ENCODE results near the gene TECTB.
A peak's percentile ranks its signal among the peaks of the same experiment; 100 is the strongest.

The TECTB gene

GRCh38 chr10:112327678-112328077, 44.5 kb downstream of the TECTB start:
- TF ChIP-seq ZFX (IDR thresholded peaks at IDR 0.05; ENCODE audit: borderline replicate concordance) = no peak
- TF ChIP-seq CTCF (IDR thresholded peaks at IDR 0.05) = no peak

DNA sequence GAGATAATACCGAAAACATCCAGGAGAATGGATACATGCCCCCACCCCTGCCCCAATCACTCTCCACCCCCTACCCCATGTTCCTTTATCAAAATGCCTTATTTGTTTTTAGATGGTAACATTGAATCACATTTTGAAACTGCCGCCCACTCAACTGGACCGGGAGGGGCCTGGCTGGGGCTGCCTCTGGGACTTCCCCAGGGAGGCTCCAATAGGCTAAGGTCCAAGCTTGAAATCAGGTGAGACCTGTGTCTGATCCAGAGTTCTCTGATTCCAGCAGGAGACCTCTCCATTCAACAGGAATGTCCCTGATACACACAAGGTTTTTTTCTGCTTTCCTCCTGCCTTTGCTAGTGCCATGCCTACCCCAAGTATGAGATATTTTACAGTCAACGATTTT, 47.0 kb downstream of the TECTB start:
- H3K27ac ChIP-seq = peak overlapping the region; percentile 26; the same call in 1 of the 2 replicates
- TF ChIP-seq CTCF (IDR thresholded peaks at IDR 0.05) = no peak

More at GRCh38 chr10:112327678-112328077, 44.5 kb downstream of the TECTB start:
- no peak overlapping the region for H3K27ac ChIP-seq

DNA sequence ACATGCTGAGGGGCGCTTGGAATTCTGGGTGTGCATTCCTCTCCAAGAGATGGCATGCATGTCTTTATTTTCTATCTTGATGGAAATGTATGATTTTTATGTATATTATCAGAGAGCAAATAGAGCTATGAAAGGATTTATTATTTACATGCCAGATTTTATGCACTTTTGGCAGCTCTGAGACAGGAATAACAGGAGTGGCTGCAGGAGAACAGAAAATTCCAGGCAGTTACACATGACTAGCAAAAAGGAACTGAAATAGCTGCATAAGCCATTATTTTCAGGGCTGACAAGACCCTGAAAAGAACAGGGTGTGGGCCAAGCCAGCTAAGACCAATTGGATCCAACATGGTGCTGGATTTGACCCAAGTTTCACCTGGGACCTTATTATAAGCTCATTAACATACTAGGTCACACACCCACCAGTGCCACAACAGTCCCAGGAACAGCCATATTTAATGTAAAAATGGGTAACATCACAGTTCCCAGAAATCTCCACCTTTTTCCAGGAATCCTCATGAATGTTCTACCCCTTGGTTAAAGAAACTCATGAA, 47.5 kb downstream of the TECTB start:
- no peak for TF ChIP-seq CTCF (IDR thresholded peaks at IDR 0.05)
- no peak for TF ChIP-seq ZFX (IDR thresholded peaks at IDR 0.05; ENCODE audit: borderline replicate concordance)
- peak overlapping the region; percentile 26; the same call in 1 of the 2 replicates for H3K27ac ChIP-seq

DNA sequence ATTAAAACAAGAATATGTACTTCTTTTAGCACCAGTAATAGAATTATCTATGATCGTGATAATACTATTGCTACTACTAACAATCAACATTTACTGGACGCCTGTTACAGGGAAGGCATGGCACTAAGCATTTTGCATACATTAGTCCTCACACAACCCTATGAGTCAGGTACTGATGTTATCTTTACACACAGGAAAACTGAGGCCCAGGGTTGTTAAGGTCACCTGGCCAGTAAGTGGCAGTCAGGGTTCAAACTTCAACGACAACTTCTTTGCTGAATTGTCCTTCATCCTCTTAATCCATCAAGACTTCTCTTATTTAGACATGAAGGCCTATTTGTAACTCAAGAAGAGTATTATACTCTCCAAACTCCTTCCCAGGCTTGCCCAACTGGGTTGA, 48.8 kb downstream of the TECTB start:
- H3K27ac ChIP-seq = no peak overlapping the region
- TF ChIP-seq ZFX (IDR thresholded peaks at IDR 0.05; ENCODE audit: borderline replicate concordance) (no peak), CTCF (IDR thresholded peaks at IDR 0.05) (no peak)

GRCh38 chr10:112332509-112333228, 49.5 kb downstream of the TECTB start:
- TF ChIP-seq CTCF (IDR thresholded peaks at IDR 0.05) (no peak), ZFX (IDR thresholded peaks at IDR 0.05; ENCODE audit: borderline replicate concordance) (no peak)
- no peak overlapping the region for H3K27ac ChIP-seq

- TF ChIP-seq ZFX (IDR thresholded peaks at IDR 0.05; ENCODE audit: borderline replicate concordance) = no peak
- no peak for TF ChIP-seq CTCF (IDR thresholded peaks at IDR 0.05)
Measured at GRCh38 chr10:112333452-112333851, 50.3 kb downstream of the TECTB start.

DNA sequence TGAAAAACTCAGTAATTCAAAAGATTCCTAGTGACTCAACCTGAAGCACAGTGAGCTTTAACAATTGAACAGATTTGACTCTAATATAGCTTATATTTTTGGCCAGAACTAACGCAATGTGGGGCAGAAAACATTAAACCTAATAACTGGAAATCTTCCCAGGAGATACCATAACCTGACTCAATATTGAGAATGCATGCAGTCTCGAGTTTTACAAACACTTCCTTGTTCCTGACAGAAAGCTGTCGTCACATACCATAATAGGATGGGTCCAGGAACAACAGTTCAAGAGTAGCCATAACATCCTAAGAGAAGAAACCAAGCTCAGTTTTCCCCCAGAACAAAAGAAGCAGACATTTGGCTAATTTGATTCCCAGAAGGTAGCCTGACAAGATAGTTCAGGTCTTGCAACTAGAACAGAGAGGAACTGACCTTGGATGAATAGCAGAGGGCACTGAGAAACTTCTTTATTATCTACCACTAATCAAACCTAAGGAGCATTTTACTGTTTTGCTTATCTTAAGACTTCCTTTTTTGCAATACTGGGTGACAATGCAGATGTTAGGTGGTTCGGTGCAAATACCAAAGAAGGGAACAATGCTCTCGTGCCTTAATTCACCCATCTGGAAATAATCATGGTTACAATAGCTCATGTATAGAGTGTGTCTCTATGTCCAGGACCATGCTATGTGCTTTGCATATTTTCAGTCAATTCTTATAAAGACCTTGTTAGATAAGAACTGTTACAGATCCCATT, 52.1 kb downstream of the TECTB start:
- TF ChIP-seq CTCF (IDR thresholded peaks at IDR 0.05) (no peak), ZFX (IDR thresholded peaks at IDR 0.05; ENCODE audit: borderline replicate concordance) (no peak)
- H3K27ac ChIP-seq = no peak overlapping the region

More at GRCh38 chr10:112333452-112333851, 50.3 kb downstream of the TECTB start:
- H3K27ac ChIP-seq = no peak overlapping the region

Data from 22Rv1 (cell line).